Peyer's patch (tissue), 4 donors: ENCODE measurements around the gene GNL3. TPM values are rescaled to one million over a fixed set of nuclear protein-coding genes. Genes with fewer than 3 reads are reported as not detected.
A peak's percentile ranks its signal among the peaks of the same experiment; 100 is the strongest.

Experiments
- DNase-seq, 3 donors: peaks; one replicate each; pipeline ENCODE4 v3.0.0-alpha.2; 2017 to 2019
- H3K27ac ChIP-seq, 4 donors: fragments of 200-600 bp; sonication (generic); one replicate each; pipeline ENCODE4 v1.5.1; 2016 to 2019
- H3K27me3 ChIP-seq, 2 donors: fragments of 200-600 bp; sonication (generic); one replicate each; pipeline ENCODE4 v1.5.1; 2019
- H3K36me3 ChIP-seq, 3 donors: fragments of 200-600 bp; sonication (generic); one replicate each; pipeline ENCODE4 v1.5.1; 2016 to 2019
- H3K4me1 ChIP-seq, 4 donors: fragments of 200-600 bp; sonication (generic); one replicate each; pipeline ENCODE4 v1.5.1; 2016 to 2019
- H3K4me3 ChIP-seq, 4 donors: fragments of 200-600 bp; sonication (generic); 1 replicate in 3 of 4; 2 replicates in 1 of 4; pipeline ENCODE4 v1.5.1; 2016 to 2019; ENCODE audit warnings: mild to moderate bottlenecking in 1 of 4
- H3K9me3 ChIP-seq, 4 donors: fragments of 200-600 bp; sonication (generic); one replicate each; pipeline ENCODE4 v1.5.1; 2016 to 2019; ENCODE audit warnings: mild to moderate bottlenecking in 1 of 4
- POLR2A ChIP-seq, 2 donors: fragments of 450-650 bp; IDR thresholded peaks; one replicate each; pipeline ENCODE4 v1.5.1; 2017; ENCODE audit warnings: antibody characterized with exemption in 2 of 2, mild to moderate bottlenecking in 2 of 2, moderate library complexity in 2 of 2
- total RNA-seq, 4 donors: library from RNA; depleted of rRNA; stranded (reverse); fragments of >200 nt; gene quantifications; one replicate each; pipeline ENCODE4 v1.1.0, GENCODE V29; 2016
- TF ChIP-seq, protein P1 (sequence below), 6 experiments: fragments of 450-650 bp in 4 of 6; fragments of 200-600 bp in 2 of 6; sonication (generic) in 1 of 6; IDR thresholded peaks; one replicate each; pipeline ENCODE4 v1.5.1; 2017 to 2019; ENCODE audit warnings: antibody characterized with exemption in 6 of 6, mild to moderate bottlenecking in 3 of 6, moderate library complexity in 1 of 6

The GNL3 gene
- total RNA-seq, 4 donors from 2014 or later = 21.5 to 249 (median 48.6) TPM

DNA sequence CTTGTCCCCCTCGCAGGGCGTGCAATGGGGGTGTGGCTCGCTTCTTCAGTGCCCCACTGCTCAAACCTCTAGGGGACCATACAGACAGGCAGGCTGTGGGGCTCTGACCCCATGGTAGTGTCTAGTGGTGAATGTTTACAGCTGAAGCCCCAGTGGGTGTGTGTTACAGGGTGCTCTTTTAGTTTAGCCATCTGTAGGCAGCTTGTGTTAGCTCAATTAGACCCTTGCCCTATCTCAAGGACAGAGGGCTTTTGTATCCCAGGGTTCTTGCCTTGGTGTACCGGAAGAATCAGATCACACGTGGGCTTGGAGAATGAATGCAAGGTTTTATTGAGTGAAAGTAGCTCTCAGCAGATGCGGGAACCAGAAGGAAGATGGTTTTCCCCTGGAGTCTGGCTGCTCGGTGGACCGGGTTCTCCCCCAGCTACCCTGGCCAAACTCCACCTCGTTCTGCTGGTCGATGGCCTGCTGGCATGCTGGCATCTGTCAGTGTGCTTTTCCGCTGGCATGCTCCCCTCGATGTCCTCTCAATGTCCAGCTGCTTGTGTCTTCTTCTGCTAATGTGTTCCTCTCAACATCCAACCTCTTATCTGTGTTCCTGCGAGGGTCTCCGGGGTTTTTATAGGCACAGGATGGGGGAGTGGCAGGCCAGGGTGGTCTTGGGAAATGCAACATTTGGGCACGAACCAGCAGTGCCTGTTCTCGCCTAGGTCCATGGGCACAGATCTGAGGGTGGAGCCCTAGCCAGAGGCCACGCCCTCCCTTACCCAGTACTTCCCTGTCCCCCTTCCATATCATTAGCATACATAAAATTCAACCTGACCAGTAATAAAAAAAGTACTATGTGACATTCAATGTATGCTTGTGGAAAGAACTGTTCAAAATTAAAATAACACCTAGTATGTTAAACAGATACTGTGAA is 26.7 kb downstream of the GNL3 start:
- H3K27ac ChIP-seq = no peak overlapping the region
- H3K4me3 ChIP-seq = no peak overlapping the region
- H3K9me3 ChIP-seq = no peaks in the 10 kb centered on the region
- no peak for TF ChIP-seq POLR2A (IDR thresholded peaks at IDR 0.05)
- TF ChIP-seq, protein P1, sequence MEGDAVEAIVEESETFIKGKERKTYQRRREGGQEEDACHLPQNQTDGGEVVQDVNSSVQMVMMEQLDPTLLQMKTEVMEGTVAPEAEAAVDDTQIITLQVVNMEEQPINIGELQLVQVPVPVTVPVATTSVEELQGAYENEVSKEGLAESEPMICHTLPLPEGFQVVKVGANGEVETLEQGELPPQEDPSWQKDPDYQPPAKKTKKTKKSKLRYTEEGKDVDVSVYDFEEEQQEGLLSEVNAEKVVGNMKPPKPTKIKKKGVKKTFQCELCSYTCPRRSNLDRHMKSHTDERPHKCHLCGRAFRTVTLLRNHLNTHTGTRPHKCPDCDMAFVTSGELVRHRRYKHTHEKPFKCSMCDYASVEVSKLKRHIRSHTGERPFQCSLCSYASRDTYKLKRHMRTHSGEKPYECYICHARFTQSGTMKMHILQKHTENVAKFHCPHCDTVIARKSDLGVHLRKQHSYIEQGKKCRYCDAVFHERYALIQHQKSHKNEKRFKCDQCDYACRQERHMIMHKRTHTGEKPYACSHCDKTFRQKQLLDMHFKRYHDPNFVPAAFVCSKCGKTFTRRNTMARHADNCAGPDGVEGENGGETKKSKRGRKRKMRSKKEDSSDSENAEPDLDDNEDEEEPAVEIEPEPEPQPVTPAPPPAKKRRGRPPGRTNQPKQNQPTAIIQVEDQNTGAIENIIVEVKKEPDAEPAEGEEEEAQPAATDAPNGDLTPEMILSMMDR (IDR thresholded peaks at IDR 0.05) = no peak
- H3K4me1 ChIP-seq = peaks cover 0 to 13% (median 3%) of the 10 kb centered on the region in 4 donors
- H3K27me3 ChIP-seq = no peaks in the 10 kb centered on the region
- H3K36me3 ChIP-seq = peaks cover 0 to 20% (median 0%) of the 10 kb centered on the region in 3 donors
- DNase-seq = no peak

DNA sequence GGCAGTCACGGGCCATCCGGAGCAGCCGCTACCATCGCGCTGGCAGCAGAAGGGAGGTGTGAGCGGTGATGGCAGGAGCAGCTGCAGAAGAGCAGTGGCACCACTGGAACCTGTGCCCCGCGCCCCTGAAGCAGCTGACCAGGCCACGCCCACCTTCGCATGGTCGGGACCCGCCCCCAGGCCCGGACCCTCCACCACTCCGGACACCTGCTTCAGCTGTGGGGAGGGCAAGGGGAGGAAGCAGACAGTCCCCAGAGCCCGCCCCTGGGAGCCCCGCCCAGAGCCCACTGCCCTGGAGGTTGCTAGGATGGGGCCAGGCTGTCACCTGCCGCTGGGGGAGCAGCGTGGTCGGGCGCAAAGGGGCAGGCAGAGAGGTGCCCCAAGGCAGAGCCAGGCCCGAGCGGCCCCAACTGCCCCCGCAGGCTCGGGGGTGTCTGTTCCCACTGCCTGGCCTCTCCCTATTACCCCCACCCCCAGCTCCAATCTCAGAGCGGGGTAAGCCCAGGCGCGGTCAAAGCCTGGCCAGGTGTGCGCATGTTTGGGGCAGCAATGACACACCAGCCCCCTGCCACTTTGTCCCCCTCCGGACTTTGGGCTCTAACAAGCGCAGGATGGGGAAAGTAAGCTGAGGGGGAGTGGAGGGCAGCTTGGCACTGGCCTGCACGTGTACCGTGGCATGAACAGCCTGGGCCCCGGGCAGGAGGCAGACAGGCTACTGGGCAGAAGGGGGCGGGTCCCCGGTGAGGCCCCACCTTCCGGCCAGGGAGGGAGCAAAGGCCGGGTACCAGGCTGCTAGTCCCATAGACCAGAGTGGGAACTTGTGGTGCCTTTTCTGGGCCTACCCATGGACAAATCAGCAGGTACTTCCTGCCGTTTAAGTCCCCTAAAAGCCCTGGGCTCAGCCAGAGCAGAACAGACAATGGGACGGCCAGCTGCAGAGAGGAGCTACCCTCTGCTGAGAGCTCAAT is 28.8 kb downstream of the GNL3 start:
- TF ChIP-seq POLR2A (IDR thresholded peaks at IDR 0.05) = no peak
- TF ChIP-seq, protein P1 (IDR thresholded peaks at IDR 0.05) = no peak
- peak overlapping the region in 2 of 4 donors; percentile 35 to 42 for H3K4me3 ChIP-seq
- H3K27ac ChIP-seq = no peak overlapping the region
- peak in 2 of 3 donors; percentile 77 to 82 for DNase-seq
- H3K4me1 ChIP-seq = peaks cover 0 to 11% (median 0%) of the 10 kb centered on the region in 4 donors
- peaks cover 0 to 11% (median 0%) of the 10 kb centered on the region in 3 donors for H3K36me3 ChIP-seq
- H3K9me3 ChIP-seq = no peaks in the 10 kb centered on the region
- no peaks in the 10 kb centered on the region for H3K27me3 ChIP-seq

DNA sequence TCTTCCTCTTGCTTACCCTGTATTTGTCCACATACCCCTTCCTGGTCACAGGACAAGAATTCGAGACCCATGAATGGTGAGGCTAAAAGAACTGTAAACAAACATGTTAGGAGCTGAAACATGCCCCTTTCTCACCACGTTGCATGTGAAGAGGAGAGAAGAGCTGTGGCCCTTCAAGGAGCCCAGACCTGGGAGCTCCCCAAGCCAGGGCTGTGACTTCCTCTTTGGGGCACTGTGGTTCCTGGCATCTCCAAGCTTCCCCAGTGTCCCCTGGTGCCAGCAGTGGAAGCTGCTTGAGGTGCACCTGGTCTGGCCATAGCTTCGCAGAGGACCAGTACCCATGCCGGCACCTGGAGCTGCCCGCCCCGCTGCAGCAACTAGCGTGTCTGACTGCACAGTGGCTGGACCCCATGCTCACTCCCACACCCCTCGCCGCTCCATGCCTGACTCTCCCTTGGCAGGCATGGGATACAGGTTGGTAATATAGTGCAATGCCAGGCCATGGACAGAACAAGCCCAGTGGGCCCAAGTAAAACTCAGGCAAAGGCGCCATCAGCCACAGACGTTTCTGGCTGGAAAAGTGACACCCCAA is 30.0 kb downstream of the GNL3 start:
- H3K27me3 ChIP-seq = no peaks in the 10 kb centered on the region
- H3K27ac ChIP-seq = no peak overlapping the region
- peaks cover 0 to 11% (median 0%) of the 10 kb centered on the region in 4 donors for H3K4me1 ChIP-seq
- no peak for TF ChIP-seq POLR2A (IDR thresholded peaks at IDR 0.05)
- TF ChIP-seq, protein P1 (IDR thresholded peaks at IDR 0.05) = no peak
- no peak for DNase-seq
- H3K4me3 ChIP-seq = no peak overlapping the region
- peaks cover 0 to 11% (median 0%) of the 10 kb centered on the region in 3 donors for H3K36me3 ChIP-seq
- no peaks in the 10 kb centered on the region for H3K9me3 ChIP-seq

DNA sequence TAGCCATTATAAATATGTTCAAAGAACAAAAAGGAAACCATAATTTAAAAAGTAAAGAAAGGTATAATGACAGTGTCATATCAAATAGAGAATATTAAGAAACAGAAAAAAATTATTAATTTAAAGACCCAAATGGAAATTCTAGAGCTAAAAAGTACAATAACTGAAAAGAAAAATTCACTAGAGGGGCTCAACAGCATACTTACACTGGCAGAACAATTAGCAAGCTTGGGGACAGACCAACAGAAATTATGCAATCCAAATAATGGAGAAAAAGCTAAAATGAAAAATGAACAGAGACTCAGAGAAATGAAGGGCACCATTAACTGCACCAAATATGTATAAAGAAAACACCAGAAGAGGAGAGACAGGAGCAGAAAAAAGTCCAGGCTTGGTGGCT is 33.8 kb downstream of the GNL3 start:
- no peaks in the 10 kb centered on the region for H3K27me3 ChIP-seq
- no peaks in the 10 kb centered on the region for H3K9me3 ChIP-seq
- peaks cover 0 to 7% (median 0%) of the 10 kb centered on the region in 4 donors for H3K4me1 ChIP-seq
- peaks cover 0 to 6% (median 0%) of the 10 kb centered on the region in 3 donors for H3K36me3 ChIP-seq
- DNase-seq = no peak
- H3K4me3 ChIP-seq = no peak overlapping the region
- TF ChIP-seq, protein P1 (IDR thresholded peaks at IDR 0.05) = no peak
- no peak for TF ChIP-seq POLR2A (IDR thresholded peaks at IDR 0.05)
- no peak overlapping the region for H3K27ac ChIP-seq
